OCI-LY7 (cell line): ENCODE data around the gene SUPT5H.

Experiments used
- CTCF ChIP-seq: fragments of 200-600 bp; sonication (generic); conservative IDR thresholded peaks from 2 replicates; pipeline ENCODE4 v1.5.1; 2014; ENCODE audit warnings: mild to moderate bottlenecking, antibody characterized with exemption, low read length, moderate library complexity, mixed read lengths
- EZH2phosphoT487 ChIP-seq: fragments of 200-600 bp; sonication (generic); IDR thresholded peaks from 2 replicates; pipeline ENCODE4 v1.6.1; 2018; ENCODE audit warnings: low read depth, borderline replicate concordance, mild to moderate bottlenecking, mixed run types, antibody characterized with exemption, low read length, moderate library complexity, mixed read lengths

DNA sequence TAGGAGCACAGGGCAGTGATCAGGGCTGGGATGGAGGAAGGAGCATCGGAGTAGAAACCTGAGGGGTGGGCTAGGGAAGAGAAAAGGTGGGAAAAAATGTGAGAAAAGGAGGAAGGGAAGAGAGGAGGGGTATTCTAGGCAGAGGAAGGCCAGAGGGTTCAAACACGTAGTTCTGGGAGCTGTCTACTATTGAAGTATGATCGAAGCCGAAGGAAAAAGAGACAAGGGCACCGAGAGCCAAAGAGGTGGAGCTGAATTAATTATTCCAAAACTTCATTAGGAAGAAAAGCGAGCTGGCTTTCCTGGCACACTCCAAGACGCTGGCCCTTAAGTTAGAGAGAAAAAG lies 61.2 kb downstream of the SUPT5H start:
- TF ChIP-seq CTCF = no peak
- TF ChIP-seq EZH2phosphoT487 = no peak
